Measurements from ENCODE around the gene LAMC1. TPM values are rescaled to one million over a fixed set of nuclear protein-coding genes. Genes with fewer than 3 reads are reported as not detected.

Gene LAMC1
- total RNA-seq, 1 donor from 2014 or later: 1,032 TPM

DNA sequence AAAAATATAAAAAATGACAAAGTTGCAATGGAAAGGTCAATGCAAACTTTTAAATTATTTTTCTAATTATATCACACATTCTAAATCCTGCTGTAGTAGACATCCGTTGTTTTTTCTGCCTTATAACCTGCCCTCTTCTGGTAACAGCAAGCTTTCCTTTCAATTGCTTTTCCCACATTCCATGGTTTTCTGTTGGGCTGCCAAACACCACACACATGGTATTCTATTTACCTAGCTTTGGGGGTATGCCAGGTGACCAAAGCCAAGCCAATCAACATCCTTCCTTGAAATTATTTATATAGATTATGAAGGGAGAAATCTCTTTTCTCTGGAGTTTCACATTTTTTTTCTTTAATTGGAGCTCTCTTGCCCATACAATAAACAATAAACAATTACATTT is 3.4 kb upstream of the LAMC1 start:
- DNase-seq (ENCODE audit: extremely low read depth, low read depth, low spot score): no peak

DNA sequence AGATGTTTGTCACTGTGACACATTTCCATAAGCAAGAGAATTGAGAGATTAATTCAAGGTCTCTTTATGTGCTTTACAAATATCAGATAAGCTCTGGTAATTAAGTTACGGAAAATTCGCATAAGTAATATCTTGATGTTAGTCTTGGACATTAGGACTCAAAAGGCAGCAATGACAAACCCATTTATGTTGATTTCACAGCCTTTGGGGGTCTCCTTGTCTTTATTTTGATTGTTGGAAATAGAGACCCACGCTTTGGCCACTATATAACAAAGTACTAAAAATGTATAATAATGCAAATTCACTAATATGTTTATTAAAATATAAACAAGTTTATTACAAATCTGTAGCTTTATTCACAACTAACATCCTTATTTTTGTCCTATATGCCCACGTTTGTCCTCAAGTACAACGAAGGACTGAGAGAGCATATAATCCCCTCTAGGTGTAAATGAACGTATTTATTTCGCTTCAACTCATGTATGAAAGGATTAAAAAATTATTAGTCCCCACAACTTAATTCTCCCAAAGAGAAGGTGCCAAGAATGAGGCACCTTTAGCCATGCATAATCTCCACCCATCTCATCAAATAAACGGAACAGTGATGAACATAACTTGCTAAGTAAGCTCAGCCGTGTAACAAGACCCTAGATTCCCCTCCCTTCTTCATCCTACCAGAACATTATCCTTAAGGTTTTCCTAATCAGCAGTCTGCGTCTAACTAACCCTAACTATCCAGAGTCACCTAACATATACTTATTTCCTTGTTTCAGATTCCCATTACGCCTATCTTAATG is 1.6 kb upstream of the LAMC1 start:
- no peak for DNase-seq (ENCODE audit: extremely low read depth, low read depth, low spot score)

DNA sequence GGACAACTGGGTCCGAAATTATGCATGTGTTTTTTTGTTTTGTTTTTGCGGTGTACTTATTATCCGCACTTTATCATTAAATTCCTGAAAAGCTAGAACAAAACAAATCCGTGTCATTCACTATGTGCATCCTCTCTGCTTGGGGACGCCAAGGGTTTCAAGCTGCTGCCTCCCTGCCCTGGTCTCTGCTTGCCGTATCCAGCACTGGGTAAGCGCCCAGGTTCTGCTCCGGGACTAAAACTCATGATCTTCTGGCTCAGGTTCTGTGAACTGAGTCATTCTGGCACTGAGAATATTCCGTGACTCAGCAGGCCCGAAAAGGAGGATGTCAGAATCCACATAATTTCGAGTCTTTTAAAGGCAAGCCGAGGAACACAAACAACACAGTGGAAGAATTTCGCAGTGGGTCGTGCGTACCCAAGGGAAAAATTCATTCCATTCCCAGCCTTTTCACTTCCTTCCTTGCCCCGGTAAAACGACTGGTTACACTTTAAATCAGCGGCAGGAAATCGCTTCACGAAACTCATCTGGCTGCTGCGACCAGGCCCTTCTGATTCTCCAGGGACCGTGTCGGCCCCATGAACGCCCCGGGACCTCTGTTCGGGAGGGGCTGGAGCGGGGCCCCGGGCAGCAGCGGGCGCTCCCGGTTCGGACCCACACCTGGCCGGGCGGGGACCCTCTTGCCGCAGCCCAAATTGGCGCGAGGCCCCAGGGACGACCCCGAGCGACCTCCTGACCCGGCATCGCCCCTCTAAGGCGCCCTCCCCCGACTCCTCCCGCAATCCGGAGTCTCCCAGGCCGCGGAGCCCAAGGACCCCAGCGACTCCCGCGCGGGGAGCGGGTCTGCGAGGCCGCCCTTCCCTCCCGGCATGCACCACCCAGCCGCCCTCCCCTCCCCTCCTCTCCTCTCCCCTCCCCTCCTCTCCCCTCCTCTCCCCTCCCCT is 746 bp upstream of the LAMC1 start:
- DNase-seq (ENCODE audit: extremely low read depth, low read depth, low spot score): peak; percentile 98

DNA sequence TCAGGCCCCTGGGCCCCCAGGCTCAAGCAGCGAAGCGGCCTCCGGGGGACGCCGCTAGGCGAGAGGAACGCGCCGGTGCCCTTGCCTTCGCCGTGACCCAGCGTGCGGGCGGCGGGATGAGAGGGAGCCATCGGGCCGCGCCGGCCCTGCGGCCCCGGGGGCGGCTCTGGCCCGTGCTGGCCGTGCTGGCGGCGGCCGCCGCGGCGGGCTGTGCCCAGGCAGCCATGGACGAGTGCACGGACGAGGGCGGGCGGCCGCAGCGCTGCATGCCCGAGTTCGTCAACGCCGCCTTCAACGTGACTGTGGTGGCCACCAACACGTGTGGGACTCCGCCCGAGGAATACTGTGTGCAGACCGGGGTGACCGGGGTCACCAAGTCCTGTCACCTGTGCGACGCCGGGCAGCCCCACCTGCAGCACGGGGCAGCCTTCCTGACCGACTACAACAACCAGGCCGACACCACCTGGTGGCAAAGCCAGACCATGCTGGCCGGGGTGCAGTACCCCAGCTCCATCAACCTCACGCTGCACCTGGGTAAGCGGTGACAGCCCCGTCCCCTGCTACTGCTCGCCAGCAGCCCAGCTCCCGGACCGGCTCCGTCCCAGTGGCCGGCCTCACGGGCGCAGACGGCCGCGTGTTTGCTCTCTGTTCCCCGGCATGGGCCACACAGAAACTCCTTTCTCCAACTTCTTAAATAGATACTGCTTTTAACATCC is 539 bp downstream of the LAMC1 start:
- DNase-seq (ENCODE audit: extremely low read depth, low read depth, low spot score): no peak

DNA sequence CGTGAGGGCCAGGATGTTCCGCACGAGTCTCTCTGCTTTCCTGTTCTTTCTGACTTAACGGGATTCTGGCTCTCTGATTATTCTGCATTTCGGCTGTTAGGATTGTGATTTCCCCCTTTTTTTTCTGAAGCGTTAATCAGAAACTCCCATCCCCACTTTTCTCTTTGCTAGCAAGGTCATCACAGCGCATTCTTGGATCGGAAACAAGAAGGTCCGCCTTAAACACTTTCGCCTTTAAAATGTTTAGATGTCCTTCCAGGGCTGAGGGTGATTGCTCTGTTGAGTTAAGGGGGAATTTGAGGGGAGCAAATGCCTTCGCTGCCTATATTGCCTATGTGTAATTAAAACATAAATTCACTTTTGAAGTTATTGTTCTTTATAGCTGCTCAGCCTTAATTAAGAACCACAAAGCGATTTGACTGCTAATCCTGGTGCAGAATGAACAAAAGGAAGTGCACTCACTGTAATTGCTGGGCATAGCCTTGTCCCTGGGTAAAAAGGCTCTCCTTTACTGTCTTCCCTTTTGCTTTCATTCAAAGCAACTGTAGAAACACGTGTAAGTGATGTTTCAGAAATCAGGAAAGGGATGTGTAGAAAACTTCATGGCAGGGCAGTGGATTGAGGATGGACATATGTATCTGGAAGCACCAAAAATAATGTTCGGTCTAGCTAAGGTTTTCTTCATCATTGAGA is 1.2 kb downstream of the LAMC1 start:
- no peak for DNase-seq (ENCODE audit: extremely low read depth, low read depth, low spot score)

DNA sequence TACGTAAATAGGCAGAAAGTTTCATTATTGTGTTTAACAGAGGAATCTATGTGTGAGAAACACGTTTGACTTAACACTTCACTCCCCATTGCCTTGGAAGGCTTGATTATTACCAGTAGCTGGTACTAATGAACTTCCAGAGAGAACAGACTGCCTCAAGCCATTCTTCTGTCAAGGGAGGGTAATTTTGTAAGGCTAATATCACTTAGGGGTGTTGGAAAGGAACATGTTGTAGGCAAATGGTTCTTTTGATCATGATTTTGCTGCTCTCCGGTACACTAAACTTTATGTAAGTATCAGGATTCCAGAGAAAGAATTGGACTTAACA is 1.8 kb downstream of the LAMC1 start:
- no peak for DNase-seq (ENCODE audit: extremely low read depth, low read depth, low spot score)

DNA sequence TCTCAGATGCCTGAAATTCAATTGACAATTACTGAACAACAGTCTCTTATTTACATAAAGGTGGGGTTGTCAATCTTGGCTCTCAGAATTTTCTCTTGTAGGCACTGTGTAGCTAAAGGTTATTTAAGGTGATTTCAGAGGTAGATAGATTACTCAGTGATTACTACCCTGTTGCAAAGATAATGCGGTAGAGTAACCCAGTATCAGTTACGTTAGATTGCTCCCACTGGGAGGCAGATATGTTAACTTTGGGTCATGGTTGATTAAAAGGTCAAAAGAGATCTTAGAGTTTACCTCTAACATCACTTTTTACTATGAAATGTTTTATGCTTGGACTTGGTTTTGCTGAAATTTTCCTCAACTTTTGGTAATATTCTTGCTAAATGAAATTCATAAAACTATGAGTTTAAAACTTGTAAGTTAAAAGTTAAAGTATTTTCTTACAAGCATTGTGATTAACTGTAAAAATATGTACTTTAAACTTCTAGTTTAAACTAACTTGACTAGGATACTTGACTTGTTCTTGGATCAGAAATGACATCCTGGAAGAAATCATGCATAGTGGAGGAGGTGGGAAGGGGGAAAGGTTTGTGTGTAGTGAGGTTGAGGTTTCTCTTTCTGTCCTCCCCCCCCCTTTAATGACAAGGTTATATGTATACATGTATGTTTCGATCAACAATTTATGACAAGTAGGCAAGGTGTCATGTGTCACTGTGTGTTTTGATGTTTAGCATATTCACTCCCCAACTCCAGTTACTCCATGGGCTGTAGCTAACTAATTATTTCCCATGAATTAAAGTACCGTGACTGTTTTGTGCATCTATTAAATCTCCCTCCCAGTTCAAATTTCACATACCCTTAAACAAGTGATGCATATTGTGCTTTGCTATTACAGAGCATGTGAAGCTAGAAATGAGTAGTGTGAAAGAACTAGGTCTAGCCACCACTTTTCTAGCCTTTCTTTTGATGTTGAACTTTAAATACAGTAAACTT is 2.9 kb downstream of the LAMC1 start:
- no peak for DNase-seq (ENCODE audit: extremely low read depth, low read depth, low spot score)

DNA sequence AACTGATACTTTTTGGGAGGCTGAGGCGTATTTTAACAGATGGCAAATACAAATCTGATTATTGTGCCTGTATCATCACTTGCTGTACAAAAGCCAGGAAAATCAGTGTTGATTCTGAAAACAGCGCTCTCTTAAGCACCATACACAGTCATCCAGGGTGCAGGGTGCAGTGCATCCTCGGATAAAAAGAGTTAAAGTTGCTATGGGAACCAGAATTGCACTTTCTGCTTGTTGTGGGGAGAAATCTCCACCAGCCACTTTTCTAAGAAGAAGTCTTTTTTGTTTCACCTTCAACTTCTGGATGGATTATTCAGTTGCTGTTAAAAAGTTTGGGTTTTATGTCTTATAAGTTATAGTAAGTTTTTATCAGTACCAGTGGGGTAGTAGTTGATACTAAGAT is 3.8 kb downstream of the LAMC1 start:
- DNase-seq (ENCODE audit: extremely low read depth, low read depth, low spot score): no peak

DNA sequence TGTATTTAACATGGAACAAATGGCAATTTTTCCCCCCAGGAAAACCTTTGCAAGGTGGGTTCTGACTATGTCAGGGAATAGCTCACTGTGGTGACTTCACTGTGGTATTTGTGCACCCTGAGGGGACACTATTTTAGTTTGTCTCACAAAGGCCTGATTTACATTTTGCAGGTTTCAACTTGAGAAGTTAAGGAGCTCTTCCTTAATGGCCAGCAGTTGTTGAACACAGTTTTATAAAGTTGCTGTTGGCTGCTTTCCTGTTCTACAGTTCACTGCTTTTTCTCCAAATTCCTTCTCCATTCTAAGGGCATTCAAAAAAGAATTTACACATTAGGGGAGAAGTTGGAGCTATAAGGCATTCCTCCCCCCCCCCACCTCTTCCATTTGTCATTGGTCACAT is 4.6 kb downstream of the LAMC1 start:
- no peak for DNase-seq (ENCODE audit: extremely low read depth, low read depth, low spot score)

DNA sequence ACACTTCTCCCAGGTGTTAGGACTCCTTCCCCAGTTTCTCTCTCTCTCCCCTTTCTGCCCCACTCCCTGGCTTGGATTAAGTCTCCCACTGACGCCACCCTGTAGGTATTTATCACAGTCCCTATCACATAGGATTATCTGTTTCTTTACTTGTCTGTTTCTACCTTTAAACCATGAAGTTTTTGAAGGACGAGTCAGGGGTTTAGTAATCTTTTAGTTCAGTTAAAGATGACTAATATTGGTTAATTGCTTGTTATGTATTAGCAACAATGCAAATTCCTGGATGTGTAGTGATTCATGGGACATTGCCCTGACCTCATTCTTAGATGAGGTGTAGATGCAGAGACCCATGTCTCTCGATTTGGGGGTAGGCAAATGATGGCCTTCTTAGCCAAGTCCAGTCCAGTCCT is 6.4 kb downstream of the LAMC1 start:
- no peak for DNase-seq (ENCODE audit: extremely low read depth, low read depth, low spot score)

DNA sequence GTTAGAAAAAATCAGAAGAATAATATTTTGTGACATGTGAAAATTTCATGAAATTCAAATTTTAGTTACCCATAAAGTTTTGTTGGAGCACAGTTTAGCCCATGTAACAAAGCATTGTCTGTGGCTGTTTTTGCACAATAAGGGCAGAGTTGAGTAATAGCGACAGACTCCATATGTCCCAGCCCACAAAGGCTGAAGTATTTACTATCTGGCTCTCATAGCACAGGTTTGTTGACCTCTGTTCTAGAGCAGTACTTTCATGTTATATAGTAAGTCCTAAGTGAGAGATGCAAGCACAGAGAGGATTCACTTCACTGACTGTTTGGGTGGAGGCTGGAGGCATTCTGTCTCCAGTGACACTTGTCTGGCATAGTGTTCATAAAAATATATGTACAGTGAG is 6.8 kb downstream of the LAMC1 start:
- no peak for DNase-seq (ENCODE audit: extremely low read depth, low read depth, low spot score)

DNA sequence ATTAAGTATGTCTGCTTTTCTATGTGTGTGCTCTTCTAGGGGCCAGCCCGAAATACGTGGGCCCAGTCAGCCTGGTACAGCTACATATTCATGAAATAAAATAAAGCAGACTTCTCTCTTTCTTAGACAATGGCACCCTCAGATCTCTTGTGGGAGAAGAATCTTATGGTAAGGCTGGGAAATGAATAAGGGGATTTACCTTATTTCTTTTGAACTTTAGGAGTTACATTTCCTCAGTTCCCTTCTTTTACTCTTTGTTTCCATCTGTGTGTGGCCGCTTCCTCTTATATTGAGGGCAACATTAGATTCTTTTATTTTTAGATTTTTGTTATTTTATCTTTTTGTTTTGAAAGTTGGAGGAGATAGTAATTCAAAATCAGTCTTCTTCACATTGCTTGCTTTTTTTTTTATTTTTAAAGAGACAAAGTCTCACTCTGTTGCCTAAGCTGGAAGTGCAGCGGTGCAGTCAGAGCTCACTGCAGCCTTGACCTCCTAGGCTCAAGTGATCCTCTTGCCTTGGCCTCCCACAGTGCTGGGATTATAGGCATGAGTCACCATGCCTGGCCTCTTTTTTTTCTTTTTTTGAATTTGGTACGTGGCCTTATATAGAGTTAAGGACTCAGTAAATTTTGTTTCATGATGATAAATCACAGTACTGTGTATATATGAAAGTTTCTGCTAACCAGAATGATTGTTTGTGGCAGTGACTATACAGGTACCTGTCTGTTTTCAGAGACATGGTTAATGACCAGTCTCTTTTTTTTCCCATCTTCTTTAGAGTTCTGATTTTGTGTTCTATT is 9.1 kb downstream of the LAMC1 start:
- no peak for DNase-seq (ENCODE audit: extremely low read depth, low read depth, low spot score)

DNA sequence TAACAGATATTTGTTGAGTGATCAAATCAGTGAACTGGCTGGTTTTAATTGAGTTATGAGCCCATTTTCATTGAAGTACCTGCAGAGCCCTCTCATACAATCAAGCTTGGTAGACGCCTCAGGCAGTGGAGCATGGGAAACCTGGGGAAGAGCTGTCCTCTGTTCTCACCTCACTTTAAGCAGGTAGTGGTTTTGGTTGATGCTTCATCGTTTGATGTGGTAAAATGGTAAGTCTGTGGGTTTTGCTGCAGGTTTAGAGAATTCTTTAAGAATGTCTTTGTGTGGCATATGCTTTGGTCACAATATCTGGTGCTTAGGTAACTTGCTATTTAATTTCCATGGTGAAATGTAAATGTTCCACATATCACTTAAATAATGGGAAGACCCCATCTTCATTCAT is 10.0 kb downstream of the LAMC1 start:
- no peak for DNase-seq (ENCODE audit: extremely low read depth, low read depth, low spot score)

DNA sequence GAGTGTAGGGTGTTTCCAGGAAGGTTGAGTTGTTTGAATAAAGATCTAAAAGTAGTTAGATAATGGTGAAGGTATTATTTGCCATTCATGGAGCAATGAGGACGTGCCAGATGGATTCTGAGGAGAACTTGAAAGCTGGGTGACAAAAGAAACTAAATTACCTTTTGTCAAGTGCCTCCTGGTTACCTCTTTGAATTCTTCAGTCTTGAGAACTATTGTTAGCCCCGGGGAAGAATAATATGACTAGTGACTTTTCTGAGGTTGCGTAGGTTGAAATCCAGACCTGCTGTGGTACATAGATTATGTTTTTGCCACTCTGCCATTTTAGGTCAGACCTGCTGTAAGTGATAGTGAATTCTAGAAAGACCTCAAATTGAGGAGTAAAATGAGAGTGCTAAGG is 11.5 kb downstream of the LAMC1 start:
- no peak for DNase-seq (ENCODE audit: extremely low read depth, low read depth, low spot score)

DNA sequence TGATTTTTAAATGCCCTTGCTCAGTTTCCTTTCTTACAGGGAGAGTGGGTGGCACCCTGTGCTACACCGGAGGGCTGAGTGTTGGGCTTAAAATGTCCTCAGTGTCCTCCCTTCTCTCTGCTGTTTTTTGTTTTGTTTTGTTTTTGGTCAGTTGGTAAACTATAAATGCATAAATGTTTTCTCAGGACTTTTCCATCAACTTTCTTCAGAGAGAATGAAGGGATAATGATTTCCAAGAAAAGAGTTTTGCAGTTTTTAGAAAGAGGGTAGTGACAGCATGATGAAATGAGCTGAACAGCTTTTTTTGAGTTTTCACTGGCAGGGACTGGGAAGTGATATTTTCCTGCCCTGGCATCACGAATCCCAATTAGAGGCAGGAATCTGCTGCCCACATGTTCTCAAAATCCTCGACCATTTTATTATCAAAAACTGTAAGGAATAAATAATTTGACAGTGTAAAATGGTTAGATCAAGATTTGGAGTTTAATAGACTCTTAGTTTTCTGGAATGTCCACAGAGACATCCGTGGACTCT is 15.2 kb downstream of the LAMC1 start:
- no peak for DNase-seq (ENCODE audit: extremely low read depth, low read depth, low spot score)

DNA sequence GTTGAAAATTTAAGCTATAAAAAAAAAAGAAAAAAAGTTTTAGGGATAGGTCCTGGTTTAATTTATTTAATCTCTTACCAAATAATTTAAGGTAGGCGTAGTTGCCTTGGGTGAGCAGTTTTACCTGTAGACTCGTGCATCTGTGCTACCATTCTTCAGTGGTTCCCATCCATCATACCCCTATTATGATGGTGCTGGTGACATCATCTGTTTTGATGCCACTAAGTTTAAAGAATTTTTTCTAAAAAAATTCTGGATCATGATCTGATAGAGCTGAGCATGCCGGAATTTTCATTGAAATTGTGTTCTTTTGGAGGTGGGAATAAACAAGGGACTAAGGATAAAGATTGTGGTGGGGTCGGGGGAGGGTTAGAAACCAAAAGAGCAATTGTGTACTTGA is 15.7 kb downstream of the LAMC1 start:
- DNase-seq (ENCODE audit: extremely low read depth, low read depth, low spot score): no peak

DNA sequence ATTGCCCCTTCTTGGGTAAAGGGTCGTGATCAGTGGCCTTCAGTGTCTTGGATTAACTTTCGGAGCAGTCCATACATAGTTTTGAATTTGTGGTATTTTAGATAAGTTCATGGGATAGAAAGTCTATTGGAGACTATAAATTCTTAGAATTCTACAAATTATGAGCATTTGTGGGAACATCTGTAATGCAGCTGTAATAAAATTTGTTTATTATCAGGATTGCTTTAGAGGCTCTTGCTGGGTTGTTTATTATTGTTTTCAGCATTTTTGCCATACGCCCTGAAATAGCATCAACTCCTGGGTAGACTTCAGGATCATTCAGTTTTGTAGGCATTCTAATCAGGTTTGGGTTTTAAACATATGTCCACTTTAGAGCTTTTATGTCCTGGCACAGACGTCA is 16.1 kb downstream of the LAMC1 start:
- no peak for DNase-seq (ENCODE audit: extremely low read depth, low read depth, low spot score)

DNA sequence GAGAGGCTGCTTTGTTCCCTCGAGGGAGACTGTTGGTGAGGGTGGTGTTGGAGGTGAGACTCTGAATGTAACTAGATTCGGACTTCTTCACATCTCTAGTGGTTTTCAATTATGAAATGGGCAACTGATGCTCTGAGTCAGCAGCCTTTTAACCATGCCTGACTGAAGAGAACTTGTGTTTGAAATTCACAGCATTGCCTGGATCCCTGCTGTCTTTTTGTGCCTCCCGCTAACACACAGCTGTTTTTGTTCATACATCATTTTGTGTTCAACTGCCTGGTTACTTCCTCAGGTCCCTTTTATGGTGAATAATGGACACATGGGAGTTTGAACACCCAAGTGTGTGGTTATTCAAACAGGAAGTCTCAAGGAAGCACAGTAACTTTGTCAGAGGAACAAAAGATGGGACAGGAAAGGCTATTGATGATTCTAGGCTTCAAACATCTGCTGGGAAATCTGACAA is 16.8 kb downstream of the LAMC1 start:
- peak; percentile 87 for DNase-seq (ENCODE audit: extremely low read depth, low read depth, low spot score)

All from glomerular endothelial cell (primary cell).